Left renal pelvis (tissue), 4 donors: Measurements from ENCODE around the gene CIDEC. TPM values are rescaled to one million over a fixed set of nuclear protein-coding genes. Genes with fewer than 3 reads are reported as not detected.
"Not testable (repeated sequence)": the region's sequence is repeated elsewhere in the genome, so short reads cannot be mapped to it uniquely, and the experiment has no call there.

ENCODE experiments used
- DNase-seq, 4 donors: peaks; one replicate each; pipeline ENCODE4 v3.0.0-alpha.2; 2013; ENCODE audit warnings: low read depth in 4 of 4, low spot score in 3 of 4
- polyA plus RNA-seq, 4 donors: library from polyadenylated mRNA; unstranded; fragments of 120-200 nt; gene quantifications; one replicate each; pipeline ENCODE4 v1.2.1, GENCODE V29; 2013; ENCODE audit not compliant: insufficient read length in 4 of 4

The CIDEC gene
- polyA plus RNA-seq, 4 donors: 0.37 TPM; not detected in 3

DNA sequence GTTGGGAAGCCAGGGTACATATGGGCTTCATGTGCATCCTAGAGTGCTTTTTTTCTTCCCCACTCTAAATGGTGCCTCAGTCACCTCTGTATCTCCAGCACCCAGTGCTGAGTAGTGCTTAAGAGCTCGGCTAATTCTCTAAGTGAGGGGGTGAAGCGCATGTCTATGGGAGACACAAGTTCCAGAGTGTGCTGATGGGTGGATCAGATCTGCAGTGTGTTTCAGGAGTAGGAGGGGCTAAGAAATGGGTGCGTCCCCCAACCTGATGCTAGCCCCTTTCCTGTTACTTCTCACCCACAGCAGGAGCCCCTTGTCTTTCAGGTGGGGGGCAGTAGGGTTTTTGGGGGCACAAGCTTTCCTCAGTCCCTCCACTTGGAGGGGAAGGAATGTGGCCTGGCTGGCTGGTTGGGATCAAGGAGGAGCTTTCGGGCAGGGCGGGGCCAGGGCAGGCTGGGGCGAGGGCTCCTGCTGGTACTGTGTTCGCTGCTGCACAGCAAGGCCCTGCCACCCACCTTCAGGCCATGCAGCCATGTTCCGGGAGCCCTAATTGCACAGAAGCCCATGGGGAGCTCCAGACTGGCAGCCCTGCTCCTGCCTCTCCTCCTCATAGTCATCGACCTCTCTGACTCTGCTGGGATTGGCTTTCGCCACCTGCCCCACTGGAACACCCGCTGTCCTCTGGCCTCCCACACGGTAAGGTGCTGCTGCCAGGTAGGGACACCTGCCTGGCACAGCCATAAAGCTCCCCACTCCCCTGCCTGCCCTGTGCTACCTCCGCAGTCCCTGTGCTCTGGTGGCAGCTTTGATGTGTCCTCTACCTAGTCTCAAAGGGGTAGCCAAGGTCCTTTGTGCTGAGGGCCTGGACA, 22.6 kb upstream of the CIDEC start, which contains the start of gene IL17RE:
IL17RE (plus strand) TSS at position 477 of the 866 bp plus-strand sequence; CDS start at position 562, 85 bp downstream.
- no peak for DNase-seq

DNA sequence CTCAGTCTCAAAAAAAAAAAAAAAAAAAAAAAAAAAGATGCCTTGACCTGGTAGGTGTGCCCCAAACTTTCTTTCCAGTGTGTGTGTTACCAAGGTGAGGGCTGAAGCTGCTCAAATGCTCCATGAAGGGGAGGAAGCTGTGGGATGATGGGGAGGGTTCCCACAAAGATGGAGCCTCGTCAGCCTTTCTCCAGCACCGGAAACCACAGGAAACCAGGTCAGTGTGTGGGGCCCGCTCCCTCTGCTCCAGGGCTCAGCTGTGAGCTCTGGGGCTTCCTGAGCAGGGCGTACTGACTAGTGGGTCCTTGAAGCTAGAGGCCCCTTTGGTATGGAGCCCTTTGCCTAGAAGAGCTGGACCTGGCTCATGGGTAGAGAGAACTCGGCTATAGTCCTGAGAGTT, 21.9 kb upstream of the CIDEC start:
- DNase-seq: no peak

DNA sequence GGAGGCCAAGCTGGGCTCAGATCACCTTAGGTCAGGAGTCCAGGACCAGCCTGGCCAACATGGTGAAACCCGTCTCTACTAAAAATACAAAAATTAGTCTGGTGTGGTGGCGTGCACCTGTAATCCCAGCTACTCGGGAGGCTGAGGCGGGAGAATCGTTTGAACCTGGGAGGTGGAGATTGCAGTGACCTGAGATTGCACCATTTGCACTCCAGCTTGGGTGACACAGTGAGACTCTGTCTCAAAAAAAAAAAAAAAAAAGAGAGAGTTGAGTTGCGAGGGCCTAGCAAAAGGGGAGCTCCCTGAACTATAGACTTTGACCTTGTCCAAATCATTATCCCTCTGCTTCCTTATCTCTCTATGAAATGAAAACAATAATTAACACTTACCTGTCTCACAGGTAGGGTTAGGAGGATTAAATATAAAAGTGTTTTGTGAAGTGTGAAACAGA, 20.9 kb upstream of the CIDEC start:
- not testable (repeated sequence) for DNase-seq

DNA sequence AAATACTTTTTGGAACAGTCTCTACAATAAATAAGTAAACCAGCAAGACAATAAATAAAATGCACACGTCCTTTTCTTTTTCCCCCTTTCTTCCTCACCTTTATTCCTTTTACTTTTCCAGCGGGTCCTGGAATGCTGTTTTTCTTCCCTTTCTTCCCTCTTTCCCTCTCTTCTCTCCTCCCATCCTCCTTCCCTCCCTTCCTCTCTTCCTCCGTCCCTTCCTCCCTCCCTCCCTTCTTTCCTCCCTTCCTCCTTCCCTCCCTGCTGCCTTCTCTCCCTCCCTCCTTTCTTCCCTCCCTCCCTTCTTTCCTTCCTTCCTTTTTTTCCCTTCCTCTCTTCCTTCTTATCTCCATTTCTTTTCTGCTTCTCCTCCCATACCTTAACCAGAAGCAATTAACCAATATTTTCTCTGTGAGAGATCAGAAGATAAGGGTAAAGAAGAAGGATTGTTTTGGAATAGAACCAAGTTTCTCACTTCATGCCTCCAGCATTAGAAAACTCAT, 19.3 kb upstream of the CIDEC start:
- no peak for DNase-seq

DNA sequence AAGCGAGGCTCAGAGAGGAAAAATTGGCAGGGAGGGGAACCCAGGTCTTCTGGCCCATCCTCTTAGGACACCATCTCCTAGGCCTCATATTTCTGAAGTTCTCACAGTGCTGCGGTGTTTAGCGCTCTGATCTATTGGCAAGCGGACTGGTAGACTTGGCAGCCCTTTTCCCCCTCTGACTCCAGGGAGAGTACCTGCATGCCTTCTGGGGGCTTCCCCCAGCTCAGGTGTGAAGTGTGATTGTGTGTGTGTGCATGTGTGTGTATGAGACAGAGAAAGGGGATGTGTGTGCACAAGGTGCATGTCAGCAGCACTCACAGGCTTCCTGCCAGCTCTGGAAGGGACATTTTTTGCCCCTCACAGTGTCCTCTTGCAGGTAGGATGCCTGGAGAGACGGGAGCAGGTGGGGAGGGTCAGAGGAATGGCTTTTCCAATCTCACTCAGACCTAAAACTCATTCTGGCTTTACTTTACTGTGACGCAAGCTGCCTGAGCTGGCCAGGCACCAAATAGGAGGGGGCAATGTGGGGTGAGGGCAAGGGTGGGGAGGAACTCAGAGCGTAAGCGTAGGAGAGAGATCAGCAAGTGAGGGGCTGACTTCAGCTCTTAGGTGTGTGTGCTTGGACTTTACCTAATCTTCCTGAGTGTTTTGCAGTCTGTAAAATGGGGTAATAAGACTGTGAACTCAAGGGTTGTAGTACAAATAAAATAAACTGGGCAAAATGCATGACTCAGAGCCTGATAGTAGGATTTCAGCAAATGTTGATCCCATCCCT, 18.6 kb upstream of the CIDEC start:
- DNase-seq: no peak

DNA sequence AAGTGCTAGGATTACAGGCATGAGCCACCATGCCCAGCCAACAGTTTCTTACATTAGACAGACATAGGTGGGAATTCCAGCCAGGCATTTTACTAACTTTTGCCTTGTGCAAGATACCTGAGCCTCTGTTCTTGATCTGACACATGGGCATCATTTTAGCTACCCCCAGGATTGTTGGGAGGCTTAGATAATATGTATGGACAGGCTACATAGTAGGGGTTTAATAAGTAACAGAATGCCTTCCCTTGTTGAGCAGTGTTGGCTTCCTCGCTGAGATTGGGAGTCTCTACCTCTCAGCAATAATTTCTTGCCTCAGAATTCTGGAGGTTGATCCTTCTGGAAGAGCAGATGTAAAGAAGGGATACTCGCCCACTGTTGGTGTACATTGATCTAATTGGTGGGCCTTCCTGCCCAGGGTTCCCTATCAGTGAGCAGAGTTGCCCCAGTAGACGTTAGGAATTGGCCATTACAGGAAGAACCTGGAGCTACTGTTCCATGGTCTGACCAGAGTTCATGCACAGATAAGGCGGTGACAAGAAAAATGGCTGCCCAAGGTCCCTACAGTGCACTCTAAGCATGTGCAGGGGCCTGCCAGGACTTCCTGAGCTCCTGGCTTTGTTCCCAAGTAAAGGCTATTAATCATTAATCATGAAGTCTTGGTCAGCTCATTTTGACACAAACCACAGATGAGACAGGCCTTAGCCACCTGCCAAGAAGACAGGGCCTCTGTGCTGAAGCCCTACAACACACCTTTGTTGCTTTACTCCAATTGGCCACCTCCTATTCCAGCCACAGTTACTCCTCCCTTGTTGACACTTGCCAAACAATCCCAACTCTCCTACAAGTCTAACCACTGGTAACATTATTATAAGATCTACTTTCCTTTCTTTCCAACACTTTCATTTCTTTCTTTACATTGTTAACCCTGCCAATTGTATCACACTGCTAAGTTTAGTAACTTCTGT, 17.6 kb upstream of the CIDEC start:
- DNase-seq: peak in 3 of 4 donors; percentile 54 to 71 (median 66)

DNA sequence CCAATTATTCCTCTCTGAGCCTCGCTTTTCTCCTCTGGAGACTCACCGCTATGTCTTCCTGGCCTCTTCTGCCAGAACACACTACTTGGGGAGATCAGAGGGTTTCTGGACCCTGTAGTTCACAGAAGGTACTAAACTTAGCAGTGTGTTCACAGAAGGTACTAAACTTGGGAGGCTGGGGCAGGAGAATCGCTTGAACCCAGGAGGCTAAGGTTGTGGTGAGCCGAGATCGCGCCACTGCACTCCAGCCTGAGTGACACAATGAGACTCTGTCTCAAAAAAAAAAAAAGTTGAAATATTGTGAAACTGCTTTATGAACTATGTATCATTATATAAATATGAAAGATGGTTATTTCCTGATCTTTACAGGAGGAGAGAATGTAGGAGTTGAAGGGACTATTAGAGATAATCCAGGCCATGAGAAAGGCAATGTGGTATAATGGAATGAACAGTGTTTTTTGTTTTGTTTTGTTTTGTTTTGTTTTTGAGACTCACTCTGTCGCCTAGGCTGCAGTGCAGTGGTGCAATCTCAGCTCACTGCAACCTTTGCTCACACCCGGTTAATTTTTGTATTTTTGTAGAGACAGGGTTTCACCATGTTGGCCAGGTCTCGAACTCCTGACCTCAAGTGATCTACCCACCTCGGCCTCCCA, 16.8 kb upstream of the CIDEC start:
- DNase-seq: not testable (repeated sequence)

DNA sequence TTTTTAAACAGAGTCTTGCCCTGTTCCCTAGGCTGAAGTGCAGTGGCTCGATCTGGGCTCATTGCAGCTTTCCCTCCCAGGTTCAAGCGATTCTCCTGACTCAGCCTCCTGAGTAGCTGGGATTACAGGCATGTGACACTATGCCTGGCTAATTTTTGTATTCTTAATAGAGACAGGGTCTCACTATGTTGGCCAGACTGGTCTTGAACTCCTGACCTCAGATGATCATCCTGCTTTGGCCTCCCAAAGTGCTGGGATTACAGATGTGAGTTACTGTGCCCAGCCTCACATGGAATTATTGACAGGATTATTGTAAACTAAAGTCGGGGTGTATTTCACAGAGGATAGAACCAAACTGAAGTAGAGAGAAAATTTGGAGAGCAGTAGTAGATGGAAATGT, 15.7 kb upstream of the CIDEC start:
- DNase-seq: not testable (repeated sequence)

DNA sequence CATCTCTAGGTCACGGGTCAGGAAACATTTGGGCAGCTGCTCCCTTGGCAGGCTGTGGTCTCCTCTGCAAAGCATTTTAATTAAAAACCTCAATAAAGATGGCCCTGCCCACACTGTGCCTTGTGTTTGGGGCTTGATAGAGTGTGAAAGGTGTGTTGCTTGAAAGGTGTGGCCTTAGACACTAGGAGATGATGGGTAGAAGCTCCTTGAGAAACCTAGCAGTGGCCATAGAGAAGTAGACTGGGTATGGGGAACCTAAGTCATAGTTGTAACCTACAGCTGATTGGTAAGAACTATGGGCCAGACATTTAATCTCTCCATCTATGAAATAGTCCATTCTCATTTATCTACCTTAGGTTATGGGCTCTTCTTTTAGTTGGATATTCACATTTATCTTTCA, 13.7 kb upstream of the CIDEC start:
- no peak for DNase-seq

DNA sequence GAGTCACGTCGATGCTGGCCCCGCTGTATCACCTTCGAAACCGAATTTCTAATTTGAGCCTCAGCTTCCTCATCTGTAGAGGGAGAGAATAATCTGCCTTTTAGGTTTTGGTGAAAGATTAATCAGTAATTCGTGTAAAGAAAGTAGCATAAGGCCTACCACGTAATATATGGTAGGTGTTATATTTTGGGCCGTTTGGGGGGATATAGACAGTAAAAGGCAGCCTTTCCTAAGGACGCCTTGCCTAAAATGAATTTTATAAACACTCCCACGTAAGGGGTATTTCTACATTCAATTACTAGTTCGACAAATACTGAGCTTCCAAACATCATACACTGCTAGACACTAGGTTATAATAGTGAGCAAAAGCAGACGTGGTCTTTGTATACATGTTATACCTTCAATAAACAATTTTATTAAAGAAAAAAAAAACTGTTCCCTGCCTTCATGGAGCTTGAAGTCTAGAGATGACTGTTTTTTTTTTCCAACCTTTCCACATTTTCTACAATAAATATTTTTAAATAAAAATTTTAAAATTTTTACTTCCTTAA, 11.1 kb upstream of the CIDEC start:
- DNase-seq: no peak

DNA sequence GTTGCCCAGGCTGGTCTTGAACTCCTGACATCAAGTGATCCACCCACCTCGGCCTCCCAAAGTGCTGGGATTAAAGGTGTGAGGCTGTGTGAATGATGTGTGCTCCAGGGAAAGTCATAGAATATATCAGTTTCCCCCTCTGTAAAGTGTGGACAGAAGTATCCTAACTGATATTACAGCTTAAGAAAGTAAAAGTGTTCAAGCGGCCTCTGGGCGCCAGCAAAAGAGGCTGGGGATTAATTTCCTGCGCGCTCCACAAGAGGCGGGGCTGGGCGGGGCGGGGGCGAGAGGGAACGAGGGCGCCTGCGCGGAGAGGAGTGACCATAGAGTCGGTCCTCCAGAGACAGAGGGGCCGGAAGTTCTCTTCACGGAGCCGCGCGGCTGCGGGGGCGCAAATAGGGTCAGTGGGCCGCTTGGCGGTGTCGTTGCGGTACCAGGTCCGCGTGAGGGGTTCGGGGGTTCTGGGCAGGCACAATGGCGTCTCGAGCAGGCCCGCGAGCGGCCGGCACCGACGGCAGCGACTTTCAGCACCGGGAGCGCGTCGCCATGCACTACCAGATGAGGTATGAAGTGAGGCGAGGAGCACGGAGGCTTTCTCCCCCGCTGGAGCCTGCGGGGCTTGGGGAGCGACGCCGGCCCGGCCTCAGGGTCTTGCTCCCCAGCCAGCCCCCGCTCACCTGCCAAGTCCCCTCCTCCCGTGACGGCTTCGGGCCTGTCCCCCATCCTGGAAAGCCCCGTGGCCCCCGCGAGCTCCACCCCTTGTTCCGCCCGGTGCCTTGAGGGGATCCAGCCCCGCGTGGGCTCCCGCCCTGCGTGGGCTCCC, 10.4 kb upstream of the CIDEC start, which contains the start of gene JAGN1:
JAGN1 (plus strand) TSS at position 362 of the 823 bp plus-strand sequence; CDS start at position 475, 113 bp downstream.
- peak; percentile 74 to 83 (median 80) for DNase-seq

DNA sequence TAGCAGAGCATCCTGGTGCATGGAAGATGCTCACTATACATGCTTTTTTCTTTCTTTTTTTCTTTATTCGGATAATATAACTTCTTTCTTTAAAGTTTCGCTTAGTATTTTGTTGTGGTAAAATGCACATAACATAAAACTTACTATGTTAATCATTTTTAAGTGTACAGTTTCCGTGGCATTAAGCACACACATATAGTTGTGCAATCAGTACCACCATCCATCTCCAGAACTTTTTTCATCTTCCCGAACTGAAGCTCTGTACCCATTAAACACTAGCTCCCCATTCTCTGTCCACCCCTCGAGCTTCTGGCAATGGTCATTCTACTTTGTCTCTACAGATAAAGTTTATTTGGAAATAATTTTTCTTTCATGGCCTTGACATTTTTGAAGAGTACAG, 9.4 kb upstream of the CIDEC start:
- no peak for DNase-seq

DNA sequence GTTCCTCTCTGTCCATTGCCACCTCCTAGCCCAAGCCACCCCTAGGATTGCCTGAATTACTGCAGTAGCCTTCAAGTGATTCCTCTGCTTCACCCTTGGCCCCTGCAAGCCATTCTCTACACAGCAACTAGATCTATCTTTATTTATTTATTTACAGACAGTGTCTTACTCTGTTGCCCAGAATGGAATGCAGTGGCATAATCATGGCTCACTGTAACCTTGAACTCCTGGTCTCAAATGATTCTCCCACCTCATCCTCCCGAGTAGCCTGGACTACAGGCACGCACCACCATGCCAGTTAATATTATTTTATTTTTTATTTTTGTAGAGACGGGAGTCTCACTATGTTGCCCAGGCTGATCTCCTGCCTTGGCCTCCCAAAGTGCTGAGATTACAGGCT, 8.5 kb upstream of the CIDEC start:
- no peak for DNase-seq

DNA sequence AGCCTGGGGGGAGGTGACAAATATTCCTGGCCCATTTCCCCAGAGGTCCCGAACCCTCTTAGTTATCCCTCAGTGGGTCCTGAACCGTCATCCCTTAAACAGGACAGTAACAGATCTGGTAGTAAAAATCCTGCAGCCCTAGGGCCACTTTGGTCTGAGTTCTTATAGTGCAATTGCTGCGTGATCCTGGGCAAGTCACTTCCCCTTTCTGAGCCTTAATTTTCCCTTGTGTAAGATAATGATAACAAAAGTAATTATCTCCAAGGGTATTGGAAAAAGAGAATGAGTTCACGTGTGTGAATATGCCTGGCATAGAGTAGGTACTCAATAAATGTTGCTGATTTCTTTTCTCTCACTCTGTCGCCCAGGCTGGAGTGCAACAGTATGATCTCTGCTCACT, 7.4 kb upstream of the CIDEC start:
- no peak for DNase-seq

DNA sequence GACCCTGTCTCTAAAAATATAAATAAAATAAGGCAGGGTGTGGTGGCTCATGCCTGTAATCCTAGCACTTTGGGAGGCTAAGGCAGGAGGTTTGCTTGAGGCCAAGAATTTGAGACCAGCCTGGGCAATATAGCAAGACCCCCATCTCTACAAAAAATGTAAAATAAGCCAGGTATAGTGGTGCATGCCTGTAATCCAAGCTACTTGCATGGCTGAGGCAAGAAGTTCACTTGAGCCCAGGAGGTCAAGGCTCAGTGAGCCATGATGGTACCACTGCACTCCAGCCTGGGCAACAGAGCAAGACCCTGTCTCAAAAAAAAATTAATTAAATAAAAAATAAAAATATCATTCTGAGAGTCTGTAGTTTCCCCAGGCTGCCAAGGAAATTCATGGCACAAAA, 6.3 kb upstream of the CIDEC start:
- DNase-seq: no peak

DNA sequence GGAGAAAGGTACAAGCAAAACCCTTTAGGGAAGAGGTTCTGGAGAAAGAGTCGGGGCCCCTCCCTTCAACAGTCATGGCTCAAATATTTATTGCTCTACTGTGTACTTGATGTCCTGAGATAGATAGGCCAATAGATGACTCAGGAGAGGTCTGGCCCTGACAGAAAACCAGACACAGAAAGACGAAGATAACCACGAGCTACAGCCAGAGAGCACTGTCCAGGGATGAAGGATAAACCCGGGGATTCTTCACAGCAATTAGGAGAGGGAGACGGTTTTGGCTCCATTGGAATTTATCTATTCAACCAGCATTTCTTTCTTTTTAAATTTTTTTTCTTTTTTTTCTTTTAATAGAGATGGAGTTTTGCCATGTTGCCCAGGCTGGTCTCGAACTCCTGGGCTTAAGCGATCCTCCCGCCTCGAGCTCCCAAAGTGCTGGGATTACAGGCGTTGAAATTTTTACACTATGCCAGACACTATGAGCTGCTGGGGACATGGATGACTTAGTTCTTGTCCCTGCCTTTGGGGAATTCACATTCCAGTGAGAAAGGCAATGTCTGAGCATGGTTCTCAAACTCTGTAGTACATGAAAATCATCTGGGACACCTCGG, 4.6 kb upstream of the CIDEC start:
- DNase-seq: no peak

DNA sequence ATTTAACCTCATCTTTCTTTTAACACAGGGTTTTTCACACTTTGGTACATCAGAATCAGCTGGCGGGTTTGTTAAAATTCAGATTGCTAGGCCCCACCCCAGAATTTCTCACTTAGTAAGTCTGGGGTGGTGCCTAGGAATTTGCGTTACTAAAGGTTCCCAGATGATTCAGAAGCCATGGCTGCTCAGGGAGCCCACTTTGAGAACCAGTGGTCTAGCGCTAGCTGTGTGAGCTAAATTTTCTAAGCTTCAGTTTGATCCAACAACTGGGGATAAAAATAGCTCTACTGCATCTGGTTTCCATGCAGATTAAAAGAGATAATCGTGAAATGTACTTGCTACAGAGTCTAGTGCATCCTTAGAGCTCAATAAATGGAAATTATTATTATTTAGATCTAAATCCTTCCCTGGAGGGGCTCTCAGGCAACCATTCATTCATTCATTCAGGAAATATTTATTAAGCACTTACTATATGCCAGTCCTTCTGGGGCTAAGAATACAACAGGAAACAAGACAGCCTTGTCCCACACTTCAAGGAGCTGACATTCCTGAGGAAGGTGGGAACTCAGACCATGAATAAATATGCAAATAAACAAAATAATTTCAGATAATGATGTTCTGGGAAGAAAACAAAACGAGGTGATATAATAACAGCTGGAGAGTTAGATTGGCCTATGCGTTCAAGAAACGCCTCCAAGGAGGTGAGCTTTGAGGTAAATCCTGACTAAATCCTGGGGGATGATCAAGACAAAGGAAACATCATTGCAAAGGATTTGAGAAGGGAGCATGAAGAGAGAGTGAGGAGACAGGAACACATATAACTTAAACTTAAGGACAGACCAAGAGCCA, 3.9 kb upstream of the CIDEC start:
- no peak for DNase-seq
